ENCODE results near the gene PJVK. TPM values are rescaled to one million over a fixed set of nuclear protein-coding genes. Genes with fewer than 3 reads are reported as not detected.
"Not testable (repeated sequence)": the region's sequence is repeated elsewhere in the genome, so short reads cannot be mapped to it uniquely, and the experiment has no call there.

The PJVK gene
- total RNA-seq, 1 donor from 2014 or later, result not detected

DNA sequence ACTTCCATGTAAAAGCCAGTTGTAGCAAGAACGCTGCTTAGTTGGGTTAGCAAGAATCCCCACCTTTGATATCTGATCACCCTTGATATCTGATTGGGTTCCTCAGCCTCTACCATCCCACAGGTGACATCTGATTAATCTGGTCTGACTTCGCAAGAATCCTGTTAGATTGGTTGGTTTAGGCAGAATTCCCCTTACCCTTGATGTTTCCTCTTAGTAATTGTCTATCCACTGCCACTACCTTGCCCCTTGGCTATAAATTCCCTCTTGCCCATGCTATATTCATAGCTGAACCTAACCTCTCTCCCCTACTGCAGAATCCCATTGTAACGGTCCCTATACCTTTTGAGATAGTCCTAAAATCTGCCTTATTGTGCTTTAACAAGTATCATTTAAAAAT, 33.3 kb upstream of the PJVK start:
- intact Hi-C loops (cut with DNase I), result no loop called here
- Histone ChIP-seq H3K27me3 (no peaks in the 10 kb centered on the region), H3K36me3 (peaks cover 0 to 4% of the 10 kb centered on the region in 2 donors), H3K4me3 (no peak overlapping the region), H3K9me3 (no peaks in the 10 kb centered on the region), H3K27ac (no peak overlapping the region), H3K4me1 (no peaks in the 10 kb centered on the region)
- no peak for DNase-seq (ENCODE audit: low spot score in 2 of 2)
- TF ChIP-seq, protein P1, sequence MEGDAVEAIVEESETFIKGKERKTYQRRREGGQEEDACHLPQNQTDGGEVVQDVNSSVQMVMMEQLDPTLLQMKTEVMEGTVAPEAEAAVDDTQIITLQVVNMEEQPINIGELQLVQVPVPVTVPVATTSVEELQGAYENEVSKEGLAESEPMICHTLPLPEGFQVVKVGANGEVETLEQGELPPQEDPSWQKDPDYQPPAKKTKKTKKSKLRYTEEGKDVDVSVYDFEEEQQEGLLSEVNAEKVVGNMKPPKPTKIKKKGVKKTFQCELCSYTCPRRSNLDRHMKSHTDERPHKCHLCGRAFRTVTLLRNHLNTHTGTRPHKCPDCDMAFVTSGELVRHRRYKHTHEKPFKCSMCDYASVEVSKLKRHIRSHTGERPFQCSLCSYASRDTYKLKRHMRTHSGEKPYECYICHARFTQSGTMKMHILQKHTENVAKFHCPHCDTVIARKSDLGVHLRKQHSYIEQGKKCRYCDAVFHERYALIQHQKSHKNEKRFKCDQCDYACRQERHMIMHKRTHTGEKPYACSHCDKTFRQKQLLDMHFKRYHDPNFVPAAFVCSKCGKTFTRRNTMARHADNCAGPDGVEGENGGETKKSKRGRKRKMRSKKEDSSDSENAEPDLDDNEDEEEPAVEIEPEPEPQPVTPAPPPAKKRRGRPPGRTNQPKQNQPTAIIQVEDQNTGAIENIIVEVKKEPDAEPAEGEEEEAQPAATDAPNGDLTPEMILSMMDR (IDR thresholded peaks at IDR 0.05), result no peak

DNA sequence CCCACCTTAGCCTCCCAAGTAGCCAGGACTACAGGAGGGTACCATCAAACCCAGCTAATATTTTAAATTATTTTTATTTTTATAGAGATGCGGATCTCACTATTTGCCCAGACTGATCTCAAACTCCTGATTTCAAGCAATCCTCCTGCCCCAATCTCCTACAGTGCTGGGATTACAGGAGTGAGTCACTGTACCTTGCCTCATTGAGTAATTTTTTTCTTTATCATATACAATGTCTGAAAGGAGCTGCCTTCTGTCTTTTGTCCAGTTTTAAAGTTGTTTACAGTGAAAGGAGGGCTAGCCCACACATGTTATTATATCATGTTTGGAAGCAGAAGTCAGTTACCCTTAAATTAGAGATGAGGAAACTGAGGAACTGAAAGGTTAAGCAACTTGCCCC, 32.8 kb upstream of the PJVK start:
- no peaks in the 10 kb centered on the region for H3K4me1 ChIP-seq
- no peak overlapping the region for H3K4me3 ChIP-seq
- H3K27me3 ChIP-seq, result no peaks in the 10 kb centered on the region
- no peak for DNase-seq (ENCODE audit: low spot score in 2 of 2)
- no peaks in the 10 kb centered on the region for H3K9me3 ChIP-seq
- TF ChIP-seq, protein P1 (IDR thresholded peaks at IDR 0.05), result no peak
- intact Hi-C loops (cut with DNase I), result no loop called here
- no peak overlapping the region for H3K27ac ChIP-seq
- peaks cover 0 to 4% of the 10 kb centered on the region in 2 donors for H3K36me3 ChIP-seq

DNA sequence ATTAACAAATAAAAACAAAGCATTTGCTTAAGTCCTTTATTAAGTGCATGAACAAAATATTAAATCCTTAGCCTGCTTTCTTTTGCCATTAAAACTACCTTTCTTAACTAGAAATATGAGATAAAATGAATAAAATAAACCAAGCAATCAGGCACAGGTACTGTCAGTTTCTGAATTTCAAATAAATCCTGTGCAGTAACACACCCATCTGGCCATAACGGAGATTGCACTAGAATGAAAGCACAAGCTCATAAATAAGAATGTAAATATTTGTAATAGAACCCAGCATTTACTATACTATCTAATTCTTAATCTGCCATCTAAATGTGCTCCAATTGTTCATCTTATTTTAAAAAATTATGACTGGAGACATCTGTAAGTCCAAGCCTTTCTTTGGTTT, 32.1 kb upstream of the PJVK start:
- intact Hi-C loops (cut with DNase I), result no loop called here
- TF ChIP-seq, protein P1 (IDR thresholded peaks at IDR 0.05), result no peak
- H3K27me3 ChIP-seq, result no peaks in the 10 kb centered on the region
- H3K36me3 ChIP-seq, result peaks cover 0 to 4% of the 10 kb centered on the region in 2 donors
- H3K4me1 ChIP-seq, result no peaks in the 10 kb centered on the region
- no peak overlapping the region for H3K27ac ChIP-seq
- no peak overlapping the region for H3K4me3 ChIP-seq
- H3K9me3 ChIP-seq, result no peaks in the 10 kb centered on the region
- no peak for DNase-seq (ENCODE audit: low spot score in 2 of 2)

DNA sequence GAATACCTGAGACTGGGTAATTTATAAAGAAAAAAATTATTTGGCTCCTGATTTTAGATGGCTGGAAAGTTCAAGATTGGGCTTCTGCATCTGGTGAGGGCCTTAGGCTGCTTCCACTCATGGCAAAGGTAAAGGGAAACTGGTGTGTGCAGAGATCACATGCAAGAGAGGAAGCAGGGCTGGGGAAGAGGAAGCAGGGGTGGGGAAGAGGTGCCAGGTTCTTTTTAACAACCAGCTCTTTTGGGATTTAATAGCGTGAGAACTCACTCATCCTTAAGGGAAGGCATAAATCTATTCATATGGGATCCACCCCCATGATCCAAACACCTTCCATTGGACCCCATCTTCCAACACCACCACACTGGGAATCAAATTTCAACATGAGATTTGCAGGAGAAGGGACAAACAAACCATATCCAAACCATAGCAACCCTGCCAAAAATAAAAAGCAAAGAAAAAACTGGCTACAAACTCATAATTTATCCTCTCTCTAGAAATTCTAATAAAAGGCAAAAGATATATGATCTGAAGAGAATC, 30.6 kb upstream of the PJVK start:
- no peaks in the 10 kb centered on the region for H3K9me3 ChIP-seq
- no peaks in the 10 kb centered on the region for H3K4me1 ChIP-seq
- no peak overlapping the region for H3K4me3 ChIP-seq
- TF ChIP-seq, protein P1 (IDR thresholded peaks at IDR 0.05), result no peak
- intact Hi-C loops (cut with DNase I), result no loop called here
- DNase-seq (ENCODE audit: low spot score in 2 of 2), result no peak
- H3K27ac ChIP-seq, result no peak overlapping the region
- no peaks in the 10 kb centered on the region for H3K27me3 ChIP-seq
- H3K36me3 ChIP-seq, result peaks cover 0 to 4% of the 10 kb centered on the region in 2 donors

DNA sequence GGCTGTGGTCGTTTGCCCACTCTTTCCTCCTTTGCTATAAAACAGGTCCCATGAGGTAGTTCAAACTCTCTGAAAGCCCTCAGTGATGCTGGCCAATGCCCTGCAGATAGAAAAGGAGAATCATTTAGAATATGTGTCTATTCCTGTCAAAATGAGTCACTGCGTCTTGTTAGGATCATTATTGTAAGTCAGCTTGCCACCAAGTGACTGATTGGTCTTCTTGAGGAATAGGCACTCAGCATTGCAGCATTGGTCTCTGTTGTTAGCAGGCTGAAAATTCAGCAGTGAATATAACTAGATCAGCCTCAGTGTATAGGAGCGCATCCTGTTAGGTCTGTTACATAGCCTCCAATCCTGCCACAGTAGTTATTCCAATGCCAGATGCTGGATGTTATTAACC, 29.1 kb upstream of the PJVK start:
- Histone ChIP-seq H3K4me1 (no peaks in the 10 kb centered on the region), H3K4me3 (no peak overlapping the region), H3K36me3 (peaks cover 8 to 11% of the 10 kb centered on the region in 2 donors), H3K9me3 (no peaks in the 10 kb centered on the region), H3K27ac (no peak overlapping the region), H3K27me3 (no peaks in the 10 kb centered on the region)
- DNase-seq (ENCODE audit: low spot score in 2 of 2), result no peak
- intact Hi-C loops (cut with DNase I), result no loop called here
- TF ChIP-seq, protein P1 (IDR thresholded peaks at IDR 0.05), result no peak

DNA sequence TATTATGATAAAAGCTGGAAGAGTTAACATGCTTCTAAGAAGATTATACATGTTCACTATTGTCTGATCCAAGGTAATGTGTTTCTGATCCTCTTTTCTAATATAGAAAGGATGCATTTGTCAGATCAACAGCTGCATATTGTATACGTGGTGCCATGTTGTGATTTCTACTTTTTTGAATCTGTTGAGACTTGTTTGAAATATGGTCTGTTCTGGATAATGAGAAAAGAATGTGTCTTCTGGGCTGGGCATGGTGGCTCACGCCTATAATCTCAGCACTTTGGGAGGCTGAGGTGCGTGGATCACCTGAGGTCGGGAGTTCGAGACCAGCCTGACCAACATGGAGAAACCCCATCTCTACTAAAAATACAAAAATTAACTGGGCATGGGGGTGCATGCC, 27.4 kb upstream of the PJVK start:
- intact Hi-C loops (cut with DNase I); DNase-seq (ENCODE audit: low spot score in 2 of 2); H3K27me3 ChIP-seq; H3K9me3 ChIP-seq; H3K27ac ChIP-seq; H3K4me3 ChIP-seq; H3K4me1 ChIP-seq: not testable (repeated sequence)
- H3K36me3 ChIP-seq, result peaks cover 14 to 16% of the 10 kb centered on the region in 2 donors
